Peyer's patch (tissue), 4 donors: Measurements from ENCODE around the gene PROZ. TPM values are rescaled to one million over a fixed set of nuclear protein-coding genes. Genes with fewer than 3 reads are reported as not detected.

ENCODE experiments used
- DNase-seq, 3 donors: peaks; one replicate each; pipeline ENCODE4 v3.0.0-alpha.2; 2017 to 2019
- H3K27ac ChIP-seq, 4 donors: fragments of 200-600 bp; sonication (generic); one replicate each; pipeline ENCODE4 v1.5.1; 2016 to 2019
- H3K27me3 ChIP-seq, 2 donors: fragments of 200-600 bp; sonication (generic); one replicate each; pipeline ENCODE4 v1.5.1; 2019
- H3K36me3 ChIP-seq, 3 donors: fragments of 200-600 bp; sonication (generic); one replicate each; pipeline ENCODE4 v1.5.1; 2016 to 2019
- H3K4me1 ChIP-seq, 4 donors: fragments of 200-600 bp; sonication (generic); one replicate each; pipeline ENCODE4 v1.5.1; 2016 to 2019
- H3K4me3 ChIP-seq, 4 donors: fragments of 200-600 bp; sonication (generic); 1 replicate in 3 of 4; 2 replicates in 1 of 4; pipeline ENCODE4 v1.5.1; 2016 to 2019; ENCODE audit warnings: mild to moderate bottlenecking in 1 of 4
- H3K9me3 ChIP-seq, 4 donors: fragments of 200-600 bp; sonication (generic); one replicate each; pipeline ENCODE4 v1.5.1; 2016 to 2019; ENCODE audit warnings: mild to moderate bottlenecking in 1 of 4
- POLR2A ChIP-seq, 2 donors: fragments of 450-650 bp; IDR thresholded peaks; one replicate each; pipeline ENCODE4 v1.5.1; 2017; ENCODE audit warnings: antibody characterized with exemption in 2 of 2, mild to moderate bottlenecking in 2 of 2, moderate library complexity in 2 of 2
- total RNA-seq, 4 donors: library from RNA; depleted of rRNA; stranded (reverse); fragments of >200 nt; gene quantifications; one replicate each; pipeline ENCODE4 v1.1.0, GENCODE V29; 2016
- TF ChIP-seq, protein P1 (sequence below), 6 experiments: fragments of 450-650 bp in 4 of 6; fragments of 200-600 bp in 2 of 6; sonication (generic) in 1 of 6; IDR thresholded peaks; one replicate each; pipeline ENCODE4 v1.5.1; 2017 to 2019; ENCODE audit warnings: antibody characterized with exemption in 6 of 6, mild to moderate bottlenecking in 3 of 6, moderate library complexity in 1 of 6

Gene PROZ
- total RNA-seq, 4 donors from 2014 or later: 0.53 TPM; not detected in 3

- H3K36me3 ChIP-seq: no peaks in the 10 kb centered on the region
- no peak for TF ChIP-seq POLR2A (IDR thresholded peaks at IDR 0.05)
- TF ChIP-seq, protein P1, sequence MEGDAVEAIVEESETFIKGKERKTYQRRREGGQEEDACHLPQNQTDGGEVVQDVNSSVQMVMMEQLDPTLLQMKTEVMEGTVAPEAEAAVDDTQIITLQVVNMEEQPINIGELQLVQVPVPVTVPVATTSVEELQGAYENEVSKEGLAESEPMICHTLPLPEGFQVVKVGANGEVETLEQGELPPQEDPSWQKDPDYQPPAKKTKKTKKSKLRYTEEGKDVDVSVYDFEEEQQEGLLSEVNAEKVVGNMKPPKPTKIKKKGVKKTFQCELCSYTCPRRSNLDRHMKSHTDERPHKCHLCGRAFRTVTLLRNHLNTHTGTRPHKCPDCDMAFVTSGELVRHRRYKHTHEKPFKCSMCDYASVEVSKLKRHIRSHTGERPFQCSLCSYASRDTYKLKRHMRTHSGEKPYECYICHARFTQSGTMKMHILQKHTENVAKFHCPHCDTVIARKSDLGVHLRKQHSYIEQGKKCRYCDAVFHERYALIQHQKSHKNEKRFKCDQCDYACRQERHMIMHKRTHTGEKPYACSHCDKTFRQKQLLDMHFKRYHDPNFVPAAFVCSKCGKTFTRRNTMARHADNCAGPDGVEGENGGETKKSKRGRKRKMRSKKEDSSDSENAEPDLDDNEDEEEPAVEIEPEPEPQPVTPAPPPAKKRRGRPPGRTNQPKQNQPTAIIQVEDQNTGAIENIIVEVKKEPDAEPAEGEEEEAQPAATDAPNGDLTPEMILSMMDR (IDR thresholded peaks at IDR 0.05): no peak
- no peaks in the 10 kb centered on the region for H3K27me3 ChIP-seq
- no peak for DNase-seq
- H3K27ac ChIP-seq: no peak overlapping the region
- no peak overlapping the region for H3K4me3 ChIP-seq
- peaks cover 0 to 6% (median under 1%) of the 10 kb centered on the region in 4 donors for H3K4me1 ChIP-seq
- no peaks in the 10 kb centered on the region for H3K9me3 ChIP-seq
Observed at GRCh38 chr13:113147206-113147605, 11.2 kb upstream of the PROZ start.

- Histone ChIP-seq H3K27me3 (no peaks in the 10 kb centered on the region), H3K27ac (no peak overlapping the region), H3K4me3 (no peak overlapping the region), H3K4me1 (peaks cover 0 to 15% (median 10%) of the 10 kb centered on the region in 4 donors), H3K9me3 (no peaks in the 10 kb centered on the region), H3K36me3 (no peaks in the 10 kb centered on the region)
- DNase-seq: no peak
- TF ChIP-seq, protein P1 (IDR thresholded peaks at IDR 0.05): no peak
- no peak for TF ChIP-seq POLR2A (IDR thresholded peaks at IDR 0.05)
Observed at GRCh38 chr13:113148407-113148806, 10.0 kb upstream of the PROZ start.

DNA sequence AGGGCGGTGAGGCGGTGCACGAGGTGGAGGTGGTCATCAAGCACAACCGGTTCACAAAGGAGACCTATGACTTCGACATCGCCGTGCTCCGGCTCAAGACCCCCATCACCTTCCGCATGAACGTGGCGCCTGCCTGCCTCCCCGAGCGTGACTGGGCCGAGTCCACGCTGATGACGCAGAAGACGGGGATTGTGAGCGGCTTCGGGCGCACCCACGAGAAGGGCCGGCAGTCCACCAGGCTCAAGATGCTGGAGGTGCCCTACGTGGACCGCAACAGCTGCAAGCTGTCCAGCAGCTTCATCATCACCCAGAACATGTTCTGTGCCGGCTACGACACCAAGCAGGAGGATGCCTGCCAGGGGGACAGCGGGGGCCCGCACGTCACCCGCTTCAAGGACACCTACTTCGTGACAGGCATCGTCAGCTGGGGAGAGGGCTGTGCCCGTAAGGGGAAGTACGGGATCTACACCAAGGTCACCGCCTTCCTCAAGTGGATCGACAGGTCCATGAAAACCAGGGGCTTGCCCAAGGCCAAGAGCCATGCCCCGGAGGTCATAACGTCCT is 9.4 kb upstream of the PROZ start:
- Histone ChIP-seq H3K4me3 (no peak overlapping the region), H3K27ac (no peak overlapping the region), H3K27me3 (no peaks in the 10 kb centered on the region), H3K36me3 (no peaks in the 10 kb centered on the region), H3K9me3 (no peaks in the 10 kb centered on the region), H3K4me1 (peaks cover 0 to 17% (median 11%) of the 10 kb centered on the region in 4 donors)
- no peak for DNase-seq
- no peak for TF ChIP-seq POLR2A (IDR thresholded peaks at IDR 0.05)
- TF ChIP-seq, protein P1 (IDR thresholded peaks at IDR 0.05): no peak

DNA sequence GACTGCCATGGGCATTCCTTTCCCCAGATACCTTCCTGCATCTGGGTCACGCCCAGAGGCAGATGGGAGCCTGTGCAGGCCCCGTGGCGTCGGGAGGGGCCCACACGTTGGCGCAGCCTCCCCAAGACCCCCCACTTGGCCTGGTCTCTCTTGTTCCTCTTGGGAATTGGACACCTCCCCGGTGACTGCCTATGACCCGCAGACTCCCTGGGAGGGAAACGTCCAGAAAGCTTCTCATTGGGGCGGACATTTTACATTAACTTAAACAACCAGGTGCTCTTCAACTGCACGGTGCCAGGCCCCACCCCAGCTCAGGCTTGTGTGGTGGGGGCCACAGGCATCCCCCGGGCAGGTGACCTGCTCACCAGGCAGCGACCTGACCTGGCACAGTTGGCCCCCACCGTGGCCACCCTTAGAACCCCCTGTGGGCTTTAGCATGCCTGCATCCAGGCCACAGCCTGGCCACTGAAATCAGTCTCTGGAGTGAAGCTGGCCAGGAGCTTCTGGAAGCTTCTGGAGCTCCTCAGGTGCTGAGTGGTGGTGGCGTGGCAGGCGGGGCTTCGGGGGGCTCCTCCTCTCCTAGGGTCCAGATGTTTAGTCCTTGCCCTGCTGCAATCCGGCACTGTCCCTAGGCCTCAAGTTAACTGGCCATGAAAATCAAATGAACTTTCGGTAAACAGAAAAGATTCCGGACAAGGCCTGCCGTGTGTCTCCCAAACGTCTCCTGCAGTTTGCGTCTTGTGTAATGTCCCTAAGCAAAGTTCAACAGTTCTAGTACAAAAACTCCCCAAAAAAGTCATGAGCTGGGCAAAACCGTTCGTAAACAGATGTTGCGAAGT is 8.5 kb upstream of the PROZ start:
- DNase-seq: no peak
- no peaks in the 10 kb centered on the region for H3K36me3 ChIP-seq
- no peak overlapping the region for H3K4me3 ChIP-seq
- no peaks in the 10 kb centered on the region for H3K27me3 ChIP-seq
- no peak overlapping the region for H3K27ac ChIP-seq
- TF ChIP-seq, protein P1 (IDR thresholded peaks at IDR 0.05): no peak
- TF ChIP-seq POLR2A (IDR thresholded peaks at IDR 0.05): no peak
- H3K9me3 ChIP-seq: no peaks in the 10 kb centered on the region
- H3K4me1 ChIP-seq: peaks cover 0 to 17% (median 11%) of the 10 kb centered on the region in 4 donors

- no peak overlapping the region for H3K4me3 ChIP-seq
- no peak overlapping the region for H3K27ac ChIP-seq
- no peaks in the 10 kb centered on the region for H3K9me3 ChIP-seq
- TF ChIP-seq, protein P1 (IDR thresholded peaks at IDR 0.05): no peak
- TF ChIP-seq POLR2A (IDR thresholded peaks at IDR 0.05): no peak
- H3K27me3 ChIP-seq: no peaks in the 10 kb centered on the region
- DNase-seq: no peak
- H3K36me3 ChIP-seq: no peaks in the 10 kb centered on the region
- peaks cover 0 to 17% (median 11%) of the 10 kb centered on the region in 4 donors for H3K4me1 ChIP-seq
Observed at GRCh38 chr13:113150550-113151365, 7.7 kb upstream of the PROZ start.
